OCI-LY1 (cell line): ENCODE data around the gene RBM44.

Experiments
- H2AFZ ChIP-seq: fragments of 200-600 bp; sonication (generic), shearing (Covaris generic); 2 replicates; pipeline ENCODE4 v1.6.0; 2014; ENCODE audit warnings: antibody characterized with exemption, mild to moderate bottlenecking, low read length
- H3F3A ChIP-seq: fragments of 200-600 bp; sonication (generic), shearing (Covaris generic); 2 replicates; pipeline ENCODE4 v1.6.0; 2014; ENCODE audit warnings: mild to moderate bottlenecking, antibody characterized with exemption, low read length, moderate library complexity; ENCODE audit not compliant: insufficient read depth
- H3K27ac ChIP-seq: fragments of 200-600 bp; sonication (generic); 2 replicates; pipeline ENCODE4 v1.5.1; 2014; ENCODE audit warnings: low read length, mixed run types, mild to moderate bottlenecking, low read depth; ENCODE audit not compliant: poor library complexity, severe bottlenecking
- H3K27me3 ChIP-seq: fragments of 200-600 bp; sonication (generic); 2 replicates; pipeline ENCODE4 v1.6.0; 2014; ENCODE audit warnings: antibody characterized with exemption, mild to moderate bottlenecking, low read length, moderate library complexity; ENCODE audit not compliant: insufficient read depth
- H3K36me3 ChIP-seq: fragments of 200-600 bp; sonication (generic); 2 replicates; pipeline ENCODE4 v1.6.1; 2014; ENCODE audit warnings: mild to moderate bottlenecking, antibody characterized with exemption, low read length, moderate library complexity, mixed read lengths; ENCODE audit not compliant: insufficient read depth
- H3K4me1 ChIP-seq: fragments of 200-600 bp; sonication (generic); 2 replicates; pipeline ENCODE4 v1.5.1; 2014; ENCODE audit warnings: mild to moderate bottlenecking, low read length, moderate library complexity; ENCODE audit not compliant: insufficient read depth, severe bottlenecking
- H3K4me2 ChIP-seq: fragments of 200-600 bp; sonication (generic), shearing (Covaris generic); 2 replicates; pipeline ENCODE4 v1.6.1; 2014; ENCODE audit warnings: low read length
- H3K4me3 ChIP-seq: fragments of 200-600 bp; sonication (generic); 2 replicates; pipeline ENCODE4 v1.5.1; 2014; ENCODE audit warnings: low read length, low read depth, mild to moderate bottlenecking, mixed read lengths; ENCODE audit not compliant: poor library complexity, severe bottlenecking
- H3K79me2 ChIP-seq: fragments of 200-600 bp; shearing (Covaris generic); 2 replicates; pipeline ENCODE4 v1.6.1; 2016; ENCODE audit warnings: mixed run types, low read length, mixed read lengths; ENCODE audit not compliant: insufficient read depth
- H3K9ac ChIP-seq: fragments of 200-600 bp; sonication (generic), shearing (Covaris generic); 2 replicates; pipeline ENCODE4 v1.6.1; 2014; ENCODE audit warnings: mild to moderate bottlenecking, low read length, mixed read lengths
- H3K9me2 ChIP-seq: fragments of 200-600 bp; sonication (generic), shearing (Covaris generic); 2 replicates; pipeline ENCODE4 v1.6.1; 2014; ENCODE audit warnings: low read depth, mild to moderate bottlenecking, low read length, mixed read lengths
- H3K9me3 ChIP-seq: fragments of 200-600 bp; shearing (Covaris generic); 2 replicates; pipeline ENCODE4 v1.6.1; 2014; ENCODE audit warnings: low read length, mixed read lengths
- H4K20me1 ChIP-seq: fragments of 200-600 bp; sonication (generic), shearing (Covaris generic); 2 replicates; pipeline ENCODE4 v1.6.0; 2016; ENCODE audit warnings: mild to moderate bottlenecking, low read length; ENCODE audit not compliant: insufficient read depth
- CTCF ChIP-seq: fragments of 200-600 bp; sonication (generic), shearing (Covaris generic); IDR thresholded peaks from 2 replicates; pipeline ENCODE4 v1.5.1; 2017; ENCODE audit warnings: mild to moderate bottlenecking, antibody characterized with exemption, low read length, moderate library complexity, mixed read lengths
- EZH2 ChIP-seq: fragments of 200-600 bp; sonication (generic), shearing (Covaris generic); IDR thresholded peaks from 2 replicates; pipeline ENCODE4 v1.8.0; 2017; ENCODE audit warnings: borderline replicate concordance, mixed run types, mild to moderate bottlenecking, antibody characterized with exemption, low read length, moderate library complexity, mixed read lengths

The RBM44 gene

GRCh38 chr2:237862528-237862895, 63.9 kb downstream of the RBM44 start:
- H3K4me2 ChIP-seq: no peak overlapping the region
- H3K9me3 ChIP-seq: no peaks in the 10 kb centered on the region
- no peak overlapping the region for H3K27ac ChIP-seq
- no peak overlapping the region for H2AFZ ChIP-seq
- H3K9me2 ChIP-seq: no peaks in the 10 kb centered on the region
- H3K27me3 ChIP-seq: peaks cover 9% of the 10 kb centered on the region; the same call in 1 of the 2 replicates
- TF ChIP-seq CTCF (no peak), EZH2 (no peak)
- no peaks in the 10 kb centered on the region for H3K79me2 ChIP-seq
- H3K36me3 ChIP-seq: no peaks in the 10 kb centered on the region
- no peaks in the 10 kb centered on the region for H3K4me1 ChIP-seq
- H3K4me3 ChIP-seq: no peak overlapping the region
- no peaks in the 10 kb centered on the region for H4K20me1 ChIP-seq
- H3F3A ChIP-seq: no peaks in the 10 kb centered on the region
- no peak overlapping the region for H3K9ac ChIP-seq

GRCh38 chr2:237863102-237863511, 64.5 kb downstream of the RBM44 start:
- Histone ChIP-seq H3K4me3 (no peak overlapping the region), H3F3A (no peaks in the 10 kb centered on the region), H3K27me3 (peaks cover 10% of the 10 kb centered on the region; the same call in 1 of the 2 replicates), H3K36me3 (no peaks in the 10 kb centered on the region), H3K79me2 (no peaks in the 10 kb centered on the region), H2AFZ (no peak overlapping the region), H3K4me2 (no peak overlapping the region), H3K9me2 (no peaks in the 10 kb centered on the region), H3K4me1 (no peaks in the 10 kb centered on the region), H4K20me1 (no peaks in the 10 kb centered on the region), H3K9me3 (no peaks in the 10 kb centered on the region), H3K27ac (no peak overlapping the region), H3K9ac (no peak overlapping the region)
- TF ChIP-seq CTCF (no peak), EZH2 (no peak)

GRCh38 chr2:237863689-237864443, 65.3 kb downstream of the RBM44 start:
- TF ChIP-seq CTCF (no peak), EZH2 (no peak)
- Histone ChIP-seq H3F3A (no peaks in the 10 kb centered on the region), H4K20me1 (no peaks in the 10 kb centered on the region), H3K9ac (no peak overlapping the region), H3K9me3 (no peaks in the 10 kb centered on the region), H3K4me1 (no peaks in the 10 kb centered on the region), H3K36me3 (no peaks in the 10 kb centered on the region), H3K4me2 (no peak overlapping the region), H2AFZ (no peak overlapping the region), H3K27me3 (peaks cover 10% of the 10 kb centered on the region; the same call in 1 of the 2 replicates), H3K4me3 (no peak overlapping the region), H3K27ac (no peak overlapping the region), H3K9me2 (no peaks in the 10 kb centered on the region), H3K79me2 (no peaks in the 10 kb centered on the region)
